ENCODE measurements around the gene OR2B2.

OR2B2 gene

GRCh38 chr6:27888566-27888965 is 23.6 kb downstream of the OR2B2 start:
- no peak for DNase-seq (ENCODE audit: low read depth in 1 of 2, low spot score in 1 of 2)

DNA sequence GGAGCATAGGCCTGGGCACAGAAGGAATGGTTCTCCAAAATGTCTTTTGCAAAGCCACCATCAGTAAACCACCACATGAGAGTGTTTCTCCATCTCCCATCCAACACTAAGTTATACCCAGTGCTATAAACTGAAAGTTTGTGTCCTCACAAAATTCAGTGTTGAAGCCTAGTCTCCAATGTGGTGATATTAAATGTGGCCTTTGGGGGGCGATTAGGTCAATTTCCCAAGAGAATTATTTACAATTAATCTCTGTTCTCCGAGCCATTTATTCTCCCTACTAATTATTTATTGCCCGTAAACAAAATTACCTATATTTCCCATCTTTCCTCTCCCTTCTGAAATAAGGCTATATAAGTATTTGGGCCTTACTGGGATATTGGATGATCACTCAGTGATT is 26.1 kb downstream of the OR2B2 start:
- TF ChIP-seq GABPA (IDR thresholded peaks at IDR 0.05; ENCODE audit: low read depth): no peak
- no peak for TF ChIP-seq POLR2AphosphoS5 (IDR thresholded peaks at IDR 0.05; ENCODE audit: low read depth)
- TF ChIP-seq REST (IDR thresholded peaks at IDR 0.05; ENCODE audit: insufficient replicate concordance, low read depth): no peak
- TF ChIP-seq SPI1 (IDR thresholded peaks at IDR 0.05; ENCODE audit: borderline replicate concordance, low read depth): no peak
- TF ChIP-seq, protein P1, sequence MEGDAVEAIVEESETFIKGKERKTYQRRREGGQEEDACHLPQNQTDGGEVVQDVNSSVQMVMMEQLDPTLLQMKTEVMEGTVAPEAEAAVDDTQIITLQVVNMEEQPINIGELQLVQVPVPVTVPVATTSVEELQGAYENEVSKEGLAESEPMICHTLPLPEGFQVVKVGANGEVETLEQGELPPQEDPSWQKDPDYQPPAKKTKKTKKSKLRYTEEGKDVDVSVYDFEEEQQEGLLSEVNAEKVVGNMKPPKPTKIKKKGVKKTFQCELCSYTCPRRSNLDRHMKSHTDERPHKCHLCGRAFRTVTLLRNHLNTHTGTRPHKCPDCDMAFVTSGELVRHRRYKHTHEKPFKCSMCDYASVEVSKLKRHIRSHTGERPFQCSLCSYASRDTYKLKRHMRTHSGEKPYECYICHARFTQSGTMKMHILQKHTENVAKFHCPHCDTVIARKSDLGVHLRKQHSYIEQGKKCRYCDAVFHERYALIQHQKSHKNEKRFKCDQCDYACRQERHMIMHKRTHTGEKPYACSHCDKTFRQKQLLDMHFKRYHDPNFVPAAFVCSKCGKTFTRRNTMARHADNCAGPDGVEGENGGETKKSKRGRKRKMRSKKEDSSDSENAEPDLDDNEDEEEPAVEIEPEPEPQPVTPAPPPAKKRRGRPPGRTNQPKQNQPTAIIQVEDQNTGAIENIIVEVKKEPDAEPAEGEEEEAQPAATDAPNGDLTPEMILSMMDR (IDR thresholded peaks at IDR 0.05; ENCODE audit: insufficient read depth, low read length): no peak
- no peaks in the 10 kb centered on the region for H3K27me3 ChIP-seq (ENCODE audit: insufficient read depth, poor library complexity, severe bottlenecking)
- H3K4me3 ChIP-seq (replicated peaks; ENCODE audit: insufficient read depth, low read length): no peak overlapping the region
- H3K27ac ChIP-seq (replicated peaks): no peak overlapping the region
- no peak for DNase-seq (ENCODE audit: low read depth in 1 of 2, low spot score in 1 of 2)

More at GRCh38 chr6:27888566-27888965, 23.6 kb downstream of the OR2B2 start:
- no peaks in the 10 kb centered on the region for H3K27me3 ChIP-seq (ENCODE audit: insufficient read depth, poor library complexity, severe bottlenecking)
- TF ChIP-seq GABPA (IDR thresholded peaks at IDR 0.05; ENCODE audit: low read depth) (no peak), SPI1 (IDR thresholded peaks at IDR 0.05; ENCODE audit: borderline replicate concordance, low read depth) (no peak), REST (IDR thresholded peaks at IDR 0.05; ENCODE audit: insufficient replicate concordance, low read depth) (no peak), POLR2AphosphoS5 (IDR thresholded peaks at IDR 0.05; ENCODE audit: low read depth) (no peak)
- TF ChIP-seq, protein P1 (IDR thresholded peaks at IDR 0.05; ENCODE audit: insufficient read depth, low read length): no peak
- H3K27ac ChIP-seq (replicated peaks): peak overlapping the region; percentile 99
- no peak overlapping the region for H3K4me3 ChIP-seq (replicated peaks; ENCODE audit: insufficient read depth, low read length)

- no peak for DNase-seq (ENCODE audit: low read depth in 1 of 2, low spot score in 1 of 2)
- Histone ChIP-seq H3K27ac (replicated peaks) (no peak overlapping the region), H3K4me3 (replicated peaks; ENCODE audit: insufficient read depth, low read length) (no peak overlapping the region), H3K27me3 (ENCODE audit: insufficient read depth, poor library complexity, severe bottlenecking) (no peaks in the 10 kb centered on the region)
- TF ChIP-seq REST (IDR thresholded peaks at IDR 0.05; ENCODE audit: insufficient replicate concordance, low read depth) (no peak), GABPA (IDR thresholded peaks at IDR 0.05; ENCODE audit: low read depth) (no peak), POLR2AphosphoS5 (IDR thresholded peaks at IDR 0.05; ENCODE audit: low read depth) (no peak), SPI1 (IDR thresholded peaks at IDR 0.05; ENCODE audit: borderline replicate concordance, low read depth) (no peak)
- TF ChIP-seq, protein P1 (IDR thresholded peaks at IDR 0.05; ENCODE audit: insufficient read depth, low read length): no peak
Observed at GRCh38 chr6:27883136-27883535, 29.1 kb downstream of the OR2B2 start.
